Fibroblast of lung (primary cell): ENCODE data around the gene CC2D1A. TPM values are rescaled to one million over a fixed set of nuclear protein-coding genes. Genes with fewer than 3 reads are reported as not detected.

Experiments
- DNase-seq, 2 donors: peaks; one replicate each; pipeline versions ENCODE4 v3.0.0 to v3.0.0-alpha.2; 2010; ENCODE audit warnings: low read depth in 2 of 2
- H2AFZ ChIP-seq: 2 replicates; pipeline ENCODE4 v1.5.1; 2012; ENCODE audit warnings: low read length, control low read depth, inconsistent platforms
- H3K27ac ChIP-seq: 2 replicates; pipeline ENCODE4 v1.5.1; 2011; ENCODE audit warnings: low read length, control low read depth; ENCODE audit not compliant: insufficient read depth
- H3K27me3 ChIP-seq: 2 replicates; pipeline ENCODE4 v1.5.1; 2011; ENCODE audit warnings: mild to moderate bottlenecking, low read length; ENCODE audit not compliant: control insufficient read depth, insufficient read depth
- H3K36me3 ChIP-seq: 2 replicates; pipeline ENCODE4 v1.5.1; 2011; ENCODE audit warnings: low read length; ENCODE audit not compliant: control insufficient read depth, insufficient read depth
- H3K4me1 ChIP-seq: 2 replicates; pipeline ENCODE4 v1.5.1; 2011; ENCODE audit warnings: low read length; ENCODE audit not compliant: control insufficient read depth, insufficient read depth; ENCODE audit errors: extremely low read depth
- H3K4me2 ChIP-seq: 2 replicates; pipeline ENCODE4 v1.5.1; 2011; ENCODE audit warnings: low read length, control low read depth; ENCODE audit not compliant: insufficient read depth; ENCODE audit errors: extremely low read depth
- H3K4me3 ChIP-seq, 4 experiments: fragments of 200-600 bp in 1 of 4; sonication (generic) in 1 of 4; replicated peaks in 1 of 4; 2 replicates each; pipeline ENCODE4 v1.5.1; 2011 to 2016; ENCODE audit warnings: low read length in 4 of 4, low read depth in 3 of 4, mild to moderate bottlenecking in 3 of 4, control low read depth in 2 of 4, inconsistent platforms in 1 of 4, mixed read lengths in 1 of 4; ENCODE audit not compliant: insufficient read depth in 1 of 4; ENCODE audit errors: control extremely low read depth in 1 of 4
- H3K79me2 ChIP-seq: 2 replicates; pipeline ENCODE4 v1.5.1; 2012; ENCODE audit warnings: mild to moderate bottlenecking, low read length, inconsistent platforms; ENCODE audit not compliant: control insufficient read depth, insufficient read depth
- H3K9ac ChIP-seq: 2 replicates; pipeline ENCODE4 v1.5.1; 2011; ENCODE audit warnings: mild to moderate bottlenecking, low read length, control low read depth; ENCODE audit not compliant: insufficient read depth
- H3K9me3 ChIP-seq: 2 replicates; pipeline ENCODE4 v1.5.1; 2012; ENCODE audit warnings: low read depth, low read length; ENCODE audit not compliant: control insufficient read depth, insufficient read depth
- H4K20me1 ChIP-seq: 2 replicates; pipeline ENCODE4 v1.5.1; 2011; ENCODE audit warnings: low read length; ENCODE audit not compliant: control insufficient read depth, insufficient read depth; ENCODE audit errors: extremely low read depth
- CTCF ChIP-seq, 2 donors: IDR thresholded peaks in 1 of 2; conservative IDR thresholded peaks in 1 of 2; 1 replicate in 1 of 2; 2 replicates in 1 of 2; pipeline ENCODE4 v1.5.1; 2011 to 2012; ENCODE audit warnings: low read length in 2 of 2, control low read depth in 1 of 2, inconsistent platforms in 1 of 2, low read depth in 1 of 2, mild to moderate bottlenecking in 1 of 2
- EZH2 ChIP-seq: IDR thresholded peaks from 2 replicates; pipeline ENCODE4 v1.5.1; 2012; ENCODE audit warnings: low read length, control low read depth, mild to moderate bottlenecking; ENCODE audit errors: missing control alignments
- polyA plus RNA-seq, 2 donors: library from polyadenylated mRNA; depleted of rRNA in 1 of 2; stranded (reverse) in 1 of 2; unstranded in 1 of 2; fragments of >200 nt; gene quantifications; 2 replicates each; pipeline ENCODE4 v1.2.1, GENCODE V29; 2011 to 2012; ENCODE audit warnings: missing spikeins in 1 of 2
- total RNA-seq: library from RNA; depleted of rRNA; stranded (reverse); fragments of >200 nt; gene quantifications from 2 replicates; pipeline ENCODE4 v1.2.1, GENCODE V29; 2014

Gene CC2D1A
- total and polyA plus RNA-seq, 2 donors (not counting 1 experiment from before 2014, with no cell fraction given) = 7.0 to 10.6 TPM

DNA sequence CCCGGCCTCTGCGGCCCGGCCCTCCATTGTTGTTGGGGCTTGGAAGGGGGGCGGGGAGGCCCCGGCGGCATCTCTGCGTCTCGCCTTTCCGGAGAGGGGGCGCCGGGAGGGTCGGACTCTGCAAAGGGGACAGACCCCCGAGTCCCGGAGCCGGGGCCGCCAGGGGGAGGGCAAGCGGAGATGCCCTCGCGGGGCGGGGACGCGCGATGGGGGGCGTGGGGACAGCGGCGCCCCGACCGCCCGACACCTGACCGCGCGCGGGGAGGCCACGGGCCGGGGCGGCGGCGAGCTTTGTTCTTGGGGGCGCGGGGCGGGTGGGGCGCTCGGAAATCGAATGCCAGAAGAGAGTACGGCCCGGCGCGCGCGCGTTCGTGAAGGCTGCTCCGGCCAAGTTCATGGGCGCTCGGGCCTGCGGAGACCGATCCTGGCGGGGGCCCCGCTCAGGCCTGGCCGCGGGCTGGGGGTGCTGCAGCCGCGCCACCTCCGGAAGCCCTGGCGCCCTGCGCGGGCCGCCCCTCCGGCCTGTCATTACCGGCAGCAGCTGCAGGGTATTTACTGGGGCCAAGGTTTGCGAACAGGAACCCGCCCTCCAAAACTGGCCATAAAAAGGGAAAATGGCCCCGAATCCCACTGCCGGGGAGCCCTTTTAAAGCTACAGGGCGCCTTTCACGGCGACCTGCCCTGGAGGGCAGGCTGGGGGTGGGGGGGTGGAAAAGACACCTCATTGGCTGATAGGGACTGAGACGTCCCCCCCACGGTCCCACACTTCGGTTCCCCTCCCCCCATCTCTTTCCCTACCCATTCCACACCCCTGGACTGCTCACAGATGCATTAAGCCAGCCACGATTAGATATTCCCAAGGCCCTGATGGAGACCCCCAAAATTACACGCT is 40.2 kb upstream of the CC2D1A start:
- Histone ChIP-seq H3K79me2 (no peaks in the 10 kb centered on the region), H3K27me3 (no peaks in the 10 kb centered on the region), H3K4me1 (peaks cover 9% of the 10 kb centered on the region), H3K9ac (peak overlapping the region; percentile 51), H3K9me3 (no peaks in the 10 kb centered on the region), H3K36me3 (no peaks in the 10 kb centered on the region), H3K4me2 (peak overlapping the region; percentile 69), H2AFZ (no peak overlapping the region), H4K20me1 (no peaks in the 10 kb centered on the region), H3K4me3 (peak overlapping the region; percentile 35 to 66 (median 42)), H3K27ac (no peak overlapping the region)
- DNase-seq = no peak
- no peak for TF ChIP-seq CTCF (conservative IDR thresholded peaks at IDR 0.05 in 1 of 2, IDR thresholded peaks at IDR 0.05 in 1 of 2; ENCODE audit: low read depth in 1 of 2, low read length in 2 of 2)
- peak; percentile 37 for TF ChIP-seq EZH2

DNA sequence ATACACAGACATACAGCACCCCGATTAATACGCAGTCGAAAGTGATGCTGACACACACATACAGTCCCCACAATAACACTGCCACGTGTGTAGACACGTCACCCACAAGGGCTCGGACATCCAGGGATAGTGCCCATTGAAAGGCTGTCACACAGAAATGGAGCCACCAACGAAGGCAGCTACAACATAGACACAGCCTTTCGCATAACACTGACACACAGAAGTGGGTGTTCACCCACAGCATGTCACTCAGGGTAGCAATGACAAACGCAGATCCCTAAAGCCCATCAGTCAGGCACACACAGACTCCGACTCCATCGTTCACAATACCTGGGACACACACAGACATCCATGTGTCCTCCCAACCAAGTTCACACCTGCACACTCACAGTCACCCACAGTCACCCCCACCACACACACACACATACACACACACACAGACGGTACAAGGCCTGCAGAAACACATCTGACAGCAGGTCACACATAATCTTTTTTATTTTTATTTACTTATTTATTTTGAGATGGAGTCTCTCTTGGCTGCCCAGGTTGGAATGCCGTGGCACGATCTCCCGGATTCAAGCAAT is 39.4 kb upstream of the CC2D1A start:
- Histone ChIP-seq H3K4me1 (peaks cover 2% of the 10 kb centered on the region), H3K4me3 (peak overlapping the region in 2 of 4 experiments; percentile 47 to 66), H3K36me3 (no peaks in the 10 kb centered on the region), H3K79me2 (no peaks in the 10 kb centered on the region), H3K4me2 (peak overlapping the region; percentile 69), H2AFZ (no peak overlapping the region), H3K27ac (no peak overlapping the region), H3K9me3 (no peaks in the 10 kb centered on the region), H4K20me1 (no peaks in the 10 kb centered on the region), H3K9ac (no peak overlapping the region), H3K27me3 (no peaks in the 10 kb centered on the region)
- TF ChIP-seq EZH2 (no peak), CTCF (conservative IDR thresholded peaks at IDR 0.05 in 1 of 2, IDR thresholded peaks at IDR 0.05 in 1 of 2; ENCODE audit: low read depth in 1 of 2, low read length in 2 of 2) (no peak)
- no peak for DNase-seq

GRCh38 chr19:13868663-13869062 is 37.3 kb upstream of the CC2D1A start:
- Histone ChIP-seq H3K79me2 (no peaks in the 10 kb centered on the region), H3K9ac (no peak overlapping the region), H4K20me1 (no peaks in the 10 kb centered on the region), H3K4me2 (no peak overlapping the region), H3K27me3 (no peaks in the 10 kb centered on the region), H3K9me3 (no peaks in the 10 kb centered on the region), H3K4me3 (no peak overlapping the region), H2AFZ (no peak overlapping the region), H3K36me3 (no peaks in the 10 kb centered on the region), H3K4me1 (no peaks in the 10 kb centered on the region), H3K27ac (no peak overlapping the region)
- TF ChIP-seq CTCF (conservative IDR thresholded peaks at IDR 0.05 in 1 of 2, IDR thresholded peaks at IDR 0.05 in 1 of 2; ENCODE audit: low read depth in 1 of 2, low read length in 2 of 2) (no peak), EZH2 (no peak)
- DNase-seq = no peak
